ENCODE data around the gene SPAG6. TPM values are rescaled to one million over a fixed set of nuclear protein-coding genes. Genes with fewer than 3 reads are reported as not detected.

Gene SPAG6
- total and polyA plus RNA-seq, 2 of the 4 experiments (the other 2 are of a cell fraction), result not detected

- no peak overlapping the region for H2BK15ac ChIP-seq (ENCODE audit: low read depth, low read length)
- no peak overlapping the region for H3K9ac ChIP-seq (ENCODE audit: low read depth, low read length)
- H3K4me1 ChIP-seq (ENCODE audit: control insufficient read depth, insufficient read depth, low read length), result no peaks in the 10 kb centered on the region
- no peaks in the 10 kb centered on the region for H3K9me1 ChIP-seq (ENCODE audit: insufficient read depth, low read length)
- no peak overlapping the region for H2AK9ac ChIP-seq (replicated peaks; ENCODE audit: low read depth, low read length, poor library complexity)
- intact Hi-C loops (cut with micrococcal nuclease) (no loop called here), in situ Hi-C loops (cut with MboI; ENCODE audit: low sequenced_read_pairs) (loop anchor here (10.0 to 25.0 kb wide), 3 partner anchors 306 to 799 kb away; partner anchors contain the start of gene DNAJC1), dilution Hi-C loops (cut with HindIII; ENCODE audit: low sequenced_read_pairs, unreplicated experiment) (no loop called here)
- H4K8ac ChIP-seq (ENCODE audit: low read depth in 2 of 2, low read length in 2 of 2), result no peak overlapping the region
- no peak overlapping the region for H2AK5ac ChIP-seq (ENCODE audit: low read depth, low read length)
- H3K4me3 ChIP-seq (ENCODE audit: insufficient read depth, low read depth, low read length), result no peak overlapping the region
- H3K27me3 ChIP-seq (ENCODE audit: control insufficient read depth, insufficient read depth, low read length), result no peaks in the 10 kb centered on the region
- no peak overlapping the region for H3K18ac ChIP-seq (ENCODE audit: low read depth, low read length)
- no peak overlapping the region for H2AFZ ChIP-seq (replicated peaks; ENCODE audit: low read length, poor library complexity)
- no peak overlapping the region for H2BK120ac ChIP-seq (ENCODE audit: low read depth, low read length)
- no peak overlapping the region for H3K23ac ChIP-seq (ENCODE audit: low read depth, low read length)
- no peak overlapping the region for H3K27ac ChIP-seq (ENCODE audit: insufficient read depth, low read length)
- no peak overlapping the region for H3K14ac ChIP-seq (replicated peaks; ENCODE audit: low read depth, low read length)
- POLR2A ChIA-PET (ENCODE audit: unreplicated experiment), result no interaction called here
- H3K36me3 ChIP-seq (ENCODE audit: control insufficient read depth, insufficient read depth, low read length), result no peaks in the 10 kb centered on the region
- CTCF ChIA-PET, result no interaction called here
- H4K5ac ChIP-seq (ENCODE audit: low read depth, low read length), result no peak overlapping the region
- H3K4me2 ChIP-seq (ENCODE audit: low read depth, low read length), result no peak overlapping the region
- H2BK5ac ChIP-seq (ENCODE audit: low read depth, low read length, poor library complexity, severe bottlenecking), result no peak overlapping the region
- no TSS peak for BruUV-seq (replicated peaks)
- H4K91ac ChIP-seq (ENCODE audit: insufficient read depth, low read depth, low read length), result no peak overlapping the region
- DNase-seq, result no peak
- no peaks in the 10 kb centered on the region for H3K9me3 ChIP-seq (ENCODE audit: control insufficient read depth, insufficient read depth, low read length)
- no peaks in the 10 kb centered on the region for H3K79me1 ChIP-seq (ENCODE audit: low read depth in 1 of 2, low read length in 2 of 2)
- H3K56ac ChIP-seq (ENCODE audit: extremely low read depth, insufficient read depth, low read length), result no peak overlapping the region
- ATAC-seq (ENCODE audit: low read depth), result no peak
- H2BK20ac ChIP-seq (ENCODE audit: low read depth, low read length), result no peak overlapping the region
- H4K20me1 ChIP-seq (ENCODE audit: insufficient read depth, low read length), result no peaks in the 10 kb centered on the region
- TF ChIP-seq, protein P1, sequence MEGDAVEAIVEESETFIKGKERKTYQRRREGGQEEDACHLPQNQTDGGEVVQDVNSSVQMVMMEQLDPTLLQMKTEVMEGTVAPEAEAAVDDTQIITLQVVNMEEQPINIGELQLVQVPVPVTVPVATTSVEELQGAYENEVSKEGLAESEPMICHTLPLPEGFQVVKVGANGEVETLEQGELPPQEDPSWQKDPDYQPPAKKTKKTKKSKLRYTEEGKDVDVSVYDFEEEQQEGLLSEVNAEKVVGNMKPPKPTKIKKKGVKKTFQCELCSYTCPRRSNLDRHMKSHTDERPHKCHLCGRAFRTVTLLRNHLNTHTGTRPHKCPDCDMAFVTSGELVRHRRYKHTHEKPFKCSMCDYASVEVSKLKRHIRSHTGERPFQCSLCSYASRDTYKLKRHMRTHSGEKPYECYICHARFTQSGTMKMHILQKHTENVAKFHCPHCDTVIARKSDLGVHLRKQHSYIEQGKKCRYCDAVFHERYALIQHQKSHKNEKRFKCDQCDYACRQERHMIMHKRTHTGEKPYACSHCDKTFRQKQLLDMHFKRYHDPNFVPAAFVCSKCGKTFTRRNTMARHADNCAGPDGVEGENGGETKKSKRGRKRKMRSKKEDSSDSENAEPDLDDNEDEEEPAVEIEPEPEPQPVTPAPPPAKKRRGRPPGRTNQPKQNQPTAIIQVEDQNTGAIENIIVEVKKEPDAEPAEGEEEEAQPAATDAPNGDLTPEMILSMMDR (conservative IDR thresholded peaks at IDR 0.05; ENCODE audit: low read depth, low read length), result no peak
- no peak for TF ChIP-seq CHD1 (IDR thresholded peaks at IDR 0.05; ENCODE audit: low read depth, low read length)
- TF ChIP-seq POLR2A (IDR thresholded peaks at IDR 0.05; ENCODE audit: low read depth, low read length), result no peak
- no peak for TF ChIP-seq SMC3 (IDR thresholded peaks at IDR 0.05; ENCODE audit: low read depth, low read length)
- no peak for TF ChIP-seq MXI1 (IDR thresholded peaks at IDR 0.05; ENCODE audit: borderline replicate concordance, low read depth, low read length)
- TF ChIP-seq BHLHE40 (IDR thresholded peaks at IDR 0.05; ENCODE audit: low read depth, low read length), result no peak
- TF ChIP-seq MAZ (IDR thresholded peaks at IDR 0.05; ENCODE audit: borderline replicate concordance, low read depth, low read length), result no peak
- TF ChIP-seq CEBPB (IDR thresholded peaks at IDR 0.05; ENCODE audit: low read depth, low read length), result no peak
- no peak for TF ChIP-seq RAD21 (IDR thresholded peaks at IDR 0.05; ENCODE audit: low read length)
- TF ChIP-seq FOS (IDR thresholded peaks at IDR 0.05; ENCODE audit: low read depth, low read length), result no peak
- TF ChIP-seq NFE2L2 (IDR thresholded peaks at IDR 0.05; ENCODE audit: low read depth, low read length), result no peak
- no peak for TF ChIP-seq MAFK (IDR thresholded peaks at IDR 0.05; ENCODE audit: low read depth, low read length)
- TF ChIP-seq RFX5 (IDR thresholded peaks at IDR 0.05; ENCODE audit: low read depth, low read length), result no peak
- TF ChIP-seq ELK1 (IDR thresholded peaks at IDR 0.05; ENCODE audit: borderline replicate concordance, low read depth, low read length), result no peak
- TF ChIP-seq USF2 (IDR thresholded peaks at IDR 0.05; ENCODE audit: low read depth, low read length), result no peak
- TF ChIP-seq RCOR1 (IDR thresholded peaks at IDR 0.05; ENCODE audit: insufficient replicate concordance, low read length), result no peak
- no peak overlapping the region for H3K4ac ChIP-seq (ENCODE audit: low read depth, low read length)
Observed at GRCh38 chr10:22310928-22311327, 34.4 kb upstream of the SPAG6 start.
